ENCODE results near the gene FOXD4. TPM values are rescaled to one million over a fixed set of nuclear protein-coding genes. Genes with fewer than 3 reads are reported as not detected.
"Not testable (repeated sequence)": the region's sequence is repeated elsewhere in the genome, so short reads cannot be mapped to it uniquely, and the experiment has no call there.

Gene FOXD4
- total and polyA plus RNA-seq, 2 of the 8 experiments (the other 6 are each of a cell fraction or from before 2014, with no cell fraction given), result 0.03 TPM; not detected in 1

GRCh38 chr9:87105-87504 lies 31.1 kb downstream of the FOXD4 start:
- POLR2A ChIA-PET (ENCODE audit: partially characterized antibody); H2BK20ac ChIP-seq (ENCODE audit: low read length); DNase-seq (ENCODE audit: low read depth in 1 of 2, low spot score in 2 of 2); H3K18ac ChIP-seq (ENCODE audit: extremely low read depth, low read length); H2BK5ac ChIP-seq (ENCODE audit: low read depth, low read length); H3K27me3 ChIP-seq (replicated peaks in 1 of 4; ENCODE audit: control insufficient read depth in 3 of 4, extremely low read depth in 1 of 4, insufficient read depth in 3 of 4, low read length in 3 of 4); H3K23me2 ChIP-seq (ENCODE audit: low read depth, low read length); H3K56ac ChIP-seq (replicated peaks; ENCODE audit: insufficient read length, low read depth, low read length); H4K5ac ChIP-seq (ENCODE audit: insufficient read length, low read depth, low read length); H2BK15ac ChIP-seq (ENCODE audit: low read length); H3K23ac ChIP-seq (ENCODE audit: insufficient read length); H2AK5ac ChIP-seq (ENCODE audit: low read depth, low read length); H3K79me1 ChIP-seq (ENCODE audit: low read depth, low read length); H3K14ac ChIP-seq (ENCODE audit: insufficient read length); H3K9me3 ChIP-seq (ENCODE audit: insufficient read depth in 2 of 2, low read depth in 1 of 2, low read length in 1 of 2); H3K27ac ChIP-seq (ENCODE audit: low read depth, low read length); H2BK12ac ChIP-seq (ENCODE audit: low read depth, low read length); H3K4ac ChIP-seq (replicated peaks; ENCODE audit: insufficient read length, low read depth, low read length); H3K4me1 ChIP-seq (replicated peaks in 1 of 4; ENCODE audit: control insufficient read depth in 3 of 4, insufficient read depth in 4 of 4, low read length in 3 of 4); H3K79me2 ChIP-seq (ENCODE audit: control insufficient read depth in 1 of 2, insufficient read depth in 2 of 2, low read length in 2 of 2); H3K9ac ChIP-seq (replicated peaks in 1 of 4; ENCODE audit: extremely low read depth in 1 of 4, low read depth in 3 of 4, low read length in 3 of 4); H3K36me3 ChIP-seq (ENCODE audit: control insufficient read depth in 2 of 4, insufficient read depth in 4 of 4, low read length in 3 of 4); H3K4me3 ChIP-seq (ENCODE audit: extremely low read depth in 1 of 4, insufficient read depth in 2 of 4, low read depth in 3 of 4, low read length in 4 of 4); H2BK120ac ChIP-seq (replicated peaks; ENCODE audit: low read depth, low read length); H2AFZ ChIP-seq (ENCODE audit: low read length); CTCF ChIA-PET (ENCODE audit: partially characterized antibody); H4K20me1 ChIP-seq (replicated peaks in 1 of 2; ENCODE audit: control insufficient read depth in 1 of 2, insufficient read depth in 2 of 2, low read length in 2 of 2); FAIRE-seq; H4K8ac ChIP-seq (ENCODE audit: extremely low read depth, insufficient read depth, low read length); H3K4me2 ChIP-seq (ENCODE audit: insufficient read depth in 1 of 2, low read depth in 2 of 2, low read length in 2 of 2); H4K91ac ChIP-seq (replicated peaks; ENCODE audit: insufficient read length, low read length): not testable (repeated sequence)
- WGBS, 2 experiments (ENCODE audit: extremely low coverage in 1 of 2, insufficient coverage in 1 of 2, insufficient read length in 1 of 2, insufficient replicate concordance in 2 of 2, low coverage in 1 of 2, low lambda C conversion rate in 2 of 2, missing lambda C conversion rate in 1 of 2), result 73% methylated on average over 2 of the region's 4 CpGs; no CpG with 5 or more reads in 1 of the 2 experiments

GRCh38 chr9:86697-87096 lies 31.5 kb downstream of the FOXD4 start:
- H2AK5ac ChIP-seq (ENCODE audit: low read depth, low read length); H3K56ac ChIP-seq (replicated peaks; ENCODE audit: insufficient read length, low read depth, low read length); H2BK120ac ChIP-seq (replicated peaks; ENCODE audit: low read depth, low read length); H3K36me3 ChIP-seq (ENCODE audit: control insufficient read depth in 2 of 4, insufficient read depth in 4 of 4, low read length in 3 of 4); H2BK20ac ChIP-seq (ENCODE audit: low read length); H3K27ac ChIP-seq (ENCODE audit: low read depth, low read length); H4K91ac ChIP-seq (replicated peaks; ENCODE audit: insufficient read length, low read length); H3K79me1 ChIP-seq (ENCODE audit: low read depth, low read length); FAIRE-seq; POLR2A ChIA-PET (ENCODE audit: partially characterized antibody); H3K4ac ChIP-seq (replicated peaks; ENCODE audit: insufficient read length, low read depth, low read length); H3K9me3 ChIP-seq (ENCODE audit: insufficient read depth in 2 of 2, low read depth in 1 of 2, low read length in 1 of 2); H4K8ac ChIP-seq (ENCODE audit: extremely low read depth, insufficient read depth, low read length); H2BK15ac ChIP-seq (ENCODE audit: low read length); CTCF ChIA-PET (ENCODE audit: partially characterized antibody); H3K4me2 ChIP-seq (ENCODE audit: insufficient read depth in 1 of 2, low read depth in 2 of 2, low read length in 2 of 2); DNase-seq (ENCODE audit: low read depth in 1 of 2, low spot score in 2 of 2); H3K18ac ChIP-seq (ENCODE audit: extremely low read depth, low read length); H3K4me1 ChIP-seq (replicated peaks in 1 of 4; ENCODE audit: control insufficient read depth in 3 of 4, insufficient read depth in 4 of 4, low read length in 3 of 4); H3K27me3 ChIP-seq (replicated peaks in 1 of 4; ENCODE audit: control insufficient read depth in 3 of 4, extremely low read depth in 1 of 4, insufficient read depth in 3 of 4, low read length in 3 of 4); H3K23ac ChIP-seq (ENCODE audit: insufficient read length); H3K4me3 ChIP-seq (ENCODE audit: extremely low read depth in 1 of 4, insufficient read depth in 2 of 4, low read depth in 3 of 4, low read length in 4 of 4); H3K14ac ChIP-seq (ENCODE audit: insufficient read length); H3K23me2 ChIP-seq (ENCODE audit: low read depth, low read length); H4K5ac ChIP-seq (ENCODE audit: insufficient read length, low read depth, low read length); H3K79me2 ChIP-seq (ENCODE audit: control insufficient read depth in 1 of 2, insufficient read depth in 2 of 2, low read length in 2 of 2); H2BK12ac ChIP-seq (ENCODE audit: low read depth, low read length); H3K9ac ChIP-seq (replicated peaks in 1 of 4; ENCODE audit: extremely low read depth in 1 of 4, low read depth in 3 of 4, low read length in 3 of 4); H4K20me1 ChIP-seq (replicated peaks in 1 of 2; ENCODE audit: control insufficient read depth in 1 of 2, insufficient read depth in 2 of 2, low read length in 2 of 2); H2BK5ac ChIP-seq (ENCODE audit: low read depth, low read length); H2AFZ ChIP-seq (ENCODE audit: low read length): not testable (repeated sequence)

Measured in H1 (cell line).